Stimulated activated CD8-positive, alpha-beta memory T cell treated with anti-CD3 and anti-CD28 coated beads, Interleukin-7, amount 100 ng/mL, for 1 hour (primary cell): Measurements from ENCODE around the gene AGAP2.
"Not testable (repeated sequence)": the region's sequence is repeated elsewhere in the genome, so short reads cannot be mapped to it uniquely, and the experiment has no call there.

Experiments used
- DNase-seq, 2 donors: peaks; one replicate each; pipeline ENCODE4 v3.0.0-alpha.2; 2020; ENCODE audit warnings: low read depth in 2 of 2

AGAP2 gene

GRCh38 chr12:57694459-57695019, 44.0 kb downstream of the AGAP2 start:
- no peak for DNase-seq

DNA sequence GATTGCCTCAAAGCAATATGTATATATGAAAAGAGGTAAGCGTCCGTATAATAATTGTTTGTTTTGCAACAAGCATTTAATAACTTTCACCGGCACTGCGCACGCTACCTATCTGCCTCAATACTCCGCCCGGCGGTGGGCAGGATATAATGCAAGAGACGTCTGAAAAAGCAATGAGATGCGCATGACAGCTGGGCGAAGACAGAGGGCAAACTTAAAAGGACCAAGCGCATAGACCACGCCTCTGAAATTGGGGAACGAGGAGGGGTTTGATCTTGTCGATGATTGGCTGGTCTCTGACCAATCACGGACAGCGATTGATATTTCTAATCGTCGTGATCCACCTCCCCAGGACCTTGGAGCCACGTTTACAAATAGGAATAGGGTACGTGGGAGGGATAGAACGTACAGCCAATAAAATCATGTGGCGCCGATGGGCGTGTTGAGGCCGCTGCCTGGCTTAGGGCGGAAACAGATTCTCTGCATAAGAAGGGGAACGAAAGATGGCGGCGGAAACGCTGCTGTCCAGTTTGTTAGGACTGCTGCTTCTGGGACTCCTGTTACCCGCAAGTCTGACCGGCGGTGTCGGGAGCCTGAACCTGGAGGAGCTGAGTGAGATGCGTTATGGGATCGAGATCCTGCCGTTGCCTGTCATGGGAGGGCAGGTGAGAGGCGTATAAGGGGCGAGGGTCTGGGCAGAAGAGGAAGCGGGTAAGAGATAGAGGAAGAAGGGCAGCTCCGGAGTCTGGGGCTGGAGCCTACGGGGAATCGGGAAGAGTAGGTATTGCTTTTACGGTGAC, 44.7 kb downstream of the AGAP2 start, which contains the start of gene OS9:
Gene OS9, plus strand, starts transcription at position 474 of the 800 bp plus-strand sequence. Its CDS starts 30 bp downstream, at position 504.
- DNase-seq: peak; percentile 82 to 90

- DNase-seq: no peak
Observed at GRCh38 chr12:57693317-57693658, 45.3 kb downstream of the AGAP2 start.

DNA sequence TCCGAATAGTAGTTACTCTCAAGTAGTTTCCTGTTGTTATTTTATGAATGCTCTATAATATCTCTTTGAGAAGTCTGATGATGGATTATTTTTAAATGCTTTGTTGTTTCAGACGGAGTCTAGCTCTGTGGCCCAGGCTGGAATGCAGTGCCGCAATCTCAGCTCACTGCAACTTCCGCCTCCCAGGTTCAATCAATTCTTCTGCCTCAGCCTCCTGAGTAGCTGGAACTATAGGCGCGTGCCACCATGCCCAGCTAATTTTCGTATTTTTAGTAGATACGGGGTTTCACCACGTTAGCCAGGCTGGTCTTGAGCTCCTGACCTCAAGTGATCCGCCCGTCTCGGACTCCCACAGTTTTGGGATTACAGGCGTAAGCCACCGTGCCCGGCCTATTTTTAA, 46.0 kb downstream of the AGAP2 start:
- DNase-seq: no peak

DNA sequence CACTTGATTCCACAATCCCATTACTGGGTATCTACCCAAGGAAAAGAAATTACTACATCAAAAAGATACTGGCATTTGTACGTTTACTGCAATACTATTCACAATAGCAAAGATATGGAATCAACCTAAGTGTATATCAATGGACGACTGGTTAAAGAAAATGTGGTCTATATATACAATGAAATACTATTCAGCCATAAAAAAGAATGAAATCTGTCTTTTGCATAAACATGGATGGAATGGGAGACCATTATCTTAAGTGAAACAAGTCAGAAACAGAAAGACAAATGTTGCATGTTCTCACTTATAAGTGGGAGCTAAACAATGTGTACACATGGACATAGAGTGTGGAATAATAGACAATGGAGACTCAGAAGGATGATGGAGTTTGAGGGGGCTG, 49.6 kb downstream of the AGAP2 start:
- no peak for DNase-seq

GRCh38 chr12:57687862-57688261, 50.7 kb downstream of the AGAP2 start:
- DNase-seq: no peak

- no peak for DNase-seq
Observed at GRCh38 chr12:57679697-57680096, 58.8 kb downstream of the AGAP2 start.

- DNase-seq: not testable (repeated sequence)
Observed at GRCh38 chr12:57677947-57678346, 60.6 kb downstream of the AGAP2 start.

- DNase-seq: no peak
Observed at GRCh38 chr12:57674691-57675090, 63.9 kb downstream of the AGAP2 start.
